GM23248 (cell line): Measurements from ENCODE around the gene WNT2B.

Experiments used
- EZH2 ChIP-seq: fragments of 200-600 bp; sonication (generic); IDR thresholded peaks from 2 replicates; pipeline ENCODE4 v1.6.1; 2018; ENCODE audit warnings: antibody characterized with exemption, mild to moderate bottlenecking; ENCODE audit not compliant: insufficient read depth, poor library complexity, severe bottlenecking
- EZH2phosphoT487 ChIP-seq: fragments of 200-600 bp; sonication (generic); IDR thresholded peaks from 2 replicates; pipeline ENCODE4 v1.6.1; 2018; ENCODE audit warnings: antibody characterized with exemption, moderate library complexity, mild to moderate bottlenecking, low read depth; ENCODE audit not compliant: insufficient read depth

GRCh38 chr1:112564081-112564480 is 55.3 kb downstream of the WNT2B start:
- no peak for TF ChIP-seq EZH2
- TF ChIP-seq EZH2phosphoT487, result no peak
